Neural progenitor cell (in vitro differentiated cells): Measurements from ENCODE around the gene GNB1.

Source experiments
- EZH2 ChIP-seq: fragments of 200-600 bp; sonication (generic); IDR thresholded peaks from 2 replicates; pipeline ENCODE4 v1.6.1; 2017; ENCODE audit warnings: antibody characterized with exemption, mild to moderate bottlenecking, moderate library complexity
- TF ChIP-seq, protein P1 (sequence below): fragments of 200-600 bp; sonication (generic); IDR thresholded peaks from 2 replicates; pipeline ENCODE4 v1.5.1; 2017; ENCODE audit warnings: antibody characterized with exemption, mild to moderate bottlenecking

DNA sequence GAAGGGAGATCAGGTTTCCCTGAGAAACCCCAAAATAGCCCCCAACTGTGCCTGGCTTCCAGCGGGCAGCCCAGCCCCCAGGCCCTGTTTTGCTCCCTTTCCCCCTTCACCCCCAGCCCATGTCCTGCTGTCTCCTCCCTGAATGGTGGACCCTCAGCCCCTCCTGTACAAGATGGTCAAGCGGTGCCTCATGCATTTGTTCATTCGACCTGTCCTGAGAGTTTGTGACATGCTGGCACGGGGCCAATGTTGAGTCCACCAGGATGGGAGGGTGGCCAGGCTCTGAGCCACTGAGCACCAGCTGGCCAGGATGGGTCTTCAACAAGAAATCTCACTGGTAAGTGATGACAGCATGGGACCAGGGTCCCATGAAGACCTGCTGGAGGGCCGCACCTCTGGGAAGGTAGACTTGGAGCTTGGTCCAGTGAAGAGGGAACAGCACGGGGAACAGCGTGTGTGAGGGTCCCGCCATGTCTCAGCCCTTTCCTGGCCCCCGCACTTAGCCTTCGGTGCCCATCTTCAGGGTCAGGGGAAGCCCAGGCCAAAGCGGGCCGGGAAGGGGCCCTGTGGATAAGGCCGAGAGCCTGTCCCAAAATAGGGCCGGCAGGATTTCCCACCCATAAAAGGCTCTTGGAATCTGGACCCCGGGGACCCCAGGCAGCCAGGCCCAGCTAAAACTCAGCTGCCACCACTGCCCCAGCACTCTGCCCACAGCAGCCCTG is 24.2 kb upstream of the GNB1 start, which contains the start of gene CALML6:
- no peak for TF ChIP-seq EZH2
- TF ChIP-seq, protein P1, sequence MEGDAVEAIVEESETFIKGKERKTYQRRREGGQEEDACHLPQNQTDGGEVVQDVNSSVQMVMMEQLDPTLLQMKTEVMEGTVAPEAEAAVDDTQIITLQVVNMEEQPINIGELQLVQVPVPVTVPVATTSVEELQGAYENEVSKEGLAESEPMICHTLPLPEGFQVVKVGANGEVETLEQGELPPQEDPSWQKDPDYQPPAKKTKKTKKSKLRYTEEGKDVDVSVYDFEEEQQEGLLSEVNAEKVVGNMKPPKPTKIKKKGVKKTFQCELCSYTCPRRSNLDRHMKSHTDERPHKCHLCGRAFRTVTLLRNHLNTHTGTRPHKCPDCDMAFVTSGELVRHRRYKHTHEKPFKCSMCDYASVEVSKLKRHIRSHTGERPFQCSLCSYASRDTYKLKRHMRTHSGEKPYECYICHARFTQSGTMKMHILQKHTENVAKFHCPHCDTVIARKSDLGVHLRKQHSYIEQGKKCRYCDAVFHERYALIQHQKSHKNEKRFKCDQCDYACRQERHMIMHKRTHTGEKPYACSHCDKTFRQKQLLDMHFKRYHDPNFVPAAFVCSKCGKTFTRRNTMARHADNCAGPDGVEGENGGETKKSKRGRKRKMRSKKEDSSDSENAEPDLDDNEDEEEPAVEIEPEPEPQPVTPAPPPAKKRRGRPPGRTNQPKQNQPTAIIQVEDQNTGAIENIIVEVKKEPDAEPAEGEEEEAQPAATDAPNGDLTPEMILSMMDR = no peak
